HG02588 (cell line): ENCODE measurements around the gene IFI35.
"Not testable (repeated sequence)": the region's sequence is repeated elsewhere in the genome, so short reads cannot be mapped to it uniquely, and the experiment has no call there.

Source experiments
- ATAC-seq: cut with Tn5 transposase; IDR thresholded peaks from one replicate; pipeline ENCODE4 v1.9.1; 2021; ENCODE audit warnings: mild to moderate bottlenecking, moderate library complexity; ENCODE audit not compliant: unreplicated experiment

The IFI35 gene

GRCh38 chr17:43044024-43044423 lies 37.4 kb downstream of the IFI35 start:
- no peak for ATAC-seq

DNA sequence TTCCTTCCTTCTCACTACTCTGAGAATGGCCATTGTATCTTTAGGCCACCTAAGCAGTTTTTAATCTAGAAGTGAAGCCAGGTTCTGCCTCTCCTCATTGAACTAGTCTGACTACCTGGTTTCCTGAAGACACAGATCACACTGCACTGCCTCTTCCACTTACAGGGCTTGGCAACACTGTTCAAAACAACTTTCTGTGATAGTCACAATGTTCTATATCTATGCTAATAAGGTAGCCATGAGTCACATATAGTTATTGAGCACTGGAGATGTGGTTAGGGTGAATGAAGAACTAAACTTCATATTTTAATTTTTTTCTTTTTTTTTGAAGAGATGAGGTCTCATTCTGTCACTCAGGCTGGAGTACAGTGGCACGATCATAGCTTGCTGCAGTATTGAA lies 45.4 kb downstream of the IFI35 start:
- no peak for ATAC-seq

GRCh38 chr17:43053008-43053407 lies 46.4 kb downstream of the IFI35 start:
- not testable (repeated sequence) for ATAC-seq

DNA sequence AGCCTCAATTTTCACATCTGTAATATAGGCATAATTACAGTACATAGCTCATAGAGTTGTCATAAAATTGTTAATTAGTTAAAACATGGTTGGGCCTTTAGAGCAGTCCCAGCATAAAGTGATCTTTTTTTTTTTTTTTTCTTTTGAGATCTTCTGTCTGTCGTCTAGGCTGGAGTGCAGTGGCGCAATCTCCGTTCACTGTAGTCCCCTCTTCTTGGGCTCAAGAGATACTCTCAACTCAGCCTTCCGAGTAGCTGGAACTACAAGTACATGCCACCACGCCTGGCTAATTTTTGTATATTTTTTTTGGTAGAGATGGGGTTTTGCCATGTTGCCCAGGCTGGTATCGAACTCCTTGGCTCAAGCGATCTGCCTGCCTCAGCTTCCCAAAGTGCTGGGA lies 49.5 kb downstream of the IFI35 start:
- ATAC-seq = no peak

DNA sequence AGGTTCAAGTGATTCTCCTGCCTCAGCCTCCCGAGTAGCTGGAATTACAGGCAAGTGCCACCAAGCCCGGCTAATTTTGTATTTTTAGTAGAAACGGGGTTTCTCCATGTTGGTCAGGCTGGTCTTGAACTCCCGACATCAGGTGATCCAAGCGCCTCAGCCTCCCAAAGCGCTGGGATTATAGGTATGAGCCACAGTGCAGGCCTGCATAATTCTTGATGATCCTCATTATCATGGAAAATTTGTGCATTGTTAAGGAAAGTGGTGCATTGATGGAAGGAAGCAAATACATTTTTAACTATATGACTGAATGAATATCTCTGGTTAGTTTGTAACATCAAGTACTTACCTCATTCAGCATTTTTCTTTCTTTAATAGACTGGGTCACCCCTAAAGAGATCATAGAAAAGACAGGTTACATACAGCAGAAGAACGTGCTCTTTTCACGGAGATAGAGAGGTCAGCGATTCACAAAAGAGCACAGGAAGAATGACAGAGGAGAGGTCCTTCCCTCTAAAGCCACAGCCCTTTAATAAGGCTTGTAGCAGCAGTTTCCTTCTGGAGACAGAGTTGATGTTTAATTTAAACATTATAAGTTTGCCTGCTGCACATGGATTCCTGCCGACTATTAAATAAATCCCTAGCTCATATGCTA lies 56.5 kb downstream of the IFI35 start:
- no peak for ATAC-seq
